HEK293T (cell line): ENCODE data around the gene LINC00305.

Experiments used
- CTCF ChIA-PET: fragments of 350-600 bp; formaldehyde crosslinking; extraction: SDS; loops from one replicate; lab custom pipeline; 2021; ENCODE audit warnings: antibody characterized with exemption, inconsistent platforms; lab: Yijun Ruan, JAX
- POLR2A ChIA-PET: fragments of 350-600 bp; formaldehyde crosslinking; extraction: SDS; loops from one replicate; lab custom pipeline; 2020; ENCODE audit warnings: antibody characterized with exemption, inconsistent platforms; lab: Yijun Ruan, JAX
- DNase-seq: peaks from one replicate; pipeline ENCODE4 v3.0.0; 2012; ENCODE audit warnings: mixed read lengths; ENCODE audit errors: extremely low spot score
- ARNT ChIP-seq: fragments of 450-650 bp; IDR thresholded peaks from 2 replicates; pipeline ENCODE4 v1.6.1; 2017; ENCODE audit warnings: mild to moderate bottlenecking
- BHLHE40 ChIP-seq: fragments of 450-650 bp; IDR thresholded peaks from 2 replicates; pipeline ENCODE4 v1.6.1; 2016; ENCODE audit warnings: mild to moderate bottlenecking, moderate library complexity, borderline replicate concordance
- CTBP1 ChIP-seq: fragments of 450-650 bp; IDR thresholded peaks from 2 replicates; pipeline ENCODE4 v1.6.1; 2016; ENCODE audit warnings: borderline replicate concordance
- ELF4 ChIP-seq: fragments of 450-650 bp; IDR thresholded peaks from 2 replicates; pipeline ENCODE4 v1.6.1; 2017; ENCODE audit warnings: antibody characterized with exemption
- FOXA1 ChIP-seq: fragments of 450-650 bp; IDR thresholded peaks from 2 replicates; pipeline ENCODE4 v1.6.1; 2016; ENCODE audit warnings: mild to moderate bottlenecking
- FOXK2 ChIP-seq: fragments of 450-650 bp; IDR thresholded peaks from 2 replicates; pipeline ENCODE4 v1.6.1; 2016; ENCODE audit warnings: mild to moderate bottlenecking
- FOXM1 ChIP-seq: fragments of 450-650 bp; IDR thresholded peaks from 2 replicates; pipeline ENCODE4 v1.6.1; 2017; ENCODE audit warnings: mild to moderate bottlenecking, borderline replicate concordance
- HDGF ChIP-seq: fragments of 450-650 bp; IDR thresholded peaks from 2 replicates; pipeline ENCODE4 v1.6.1; 2017; ENCODE audit warnings: antibody characterized with exemption, borderline replicate concordance
- L3MBTL2 ChIP-seq: fragments of 450-650 bp; conservative IDR thresholded peaks from 2 replicates; pipeline ENCODE4 v1.6.1; 2016; ENCODE audit warnings: mild to moderate bottlenecking
- LEF1 ChIP-seq: fragments of 450-650 bp; IDR thresholded peaks from 2 replicates; pipeline ENCODE4 v1.6.1; 2017; ENCODE audit warnings: mild to moderate bottlenecking, borderline replicate concordance
- NFRKB ChIP-seq: fragments of 450-650 bp; IDR thresholded peaks from 2 replicates; pipeline ENCODE4 v1.6.1; 2016; ENCODE audit warnings: mild to moderate bottlenecking, moderate library complexity
- PKNOX1 ChIP-seq: fragments of 450-650 bp; IDR thresholded peaks from 2 replicates; pipeline ENCODE4 v1.6.1; 2016
- SP1 ChIP-seq: fragments of 450-650 bp; IDR thresholded peaks from 2 replicates; pipeline ENCODE4 v1.6.1; 2017
- SUZ12 ChIP-seq: fragments of 450-650 bp; IDR thresholded peaks from 2 replicates; pipeline ENCODE4 v1.6.1; 2016; ENCODE audit warnings: mild to moderate bottlenecking
- TARDBP ChIP-seq: fragments of 450-650 bp; IDR thresholded peaks from 2 replicates; pipeline ENCODE4 v1.6.1; 2016
- ZNF384 ChIP-seq: fragments of 450-650 bp; IDR thresholded peaks from 2 replicates; pipeline ENCODE4 v1.6.1; 2016

The LINC00305 gene

GRCh38 chr18:64149916-64150438 lies 1.1 kb upstream of the LINC00305 start:
- TF ChIP-seq ARNT (no peak), LEF1 (no peak), ELF4 (no peak), PKNOX1 (no peak), TARDBP (no peak), L3MBTL2 (no peak), FOXK2 (no peak), CTBP1 (no peak)
- no peak for DNase-seq
- ChIA-PET CTCF (no interaction called here), POLR2A (no interaction called here)

GRCh38 chr18:64142904-64143303 lies 6.0 kb downstream of the LINC00305 start:
- POLR2A ChIA-PET: no interaction called here
- TF ChIP-seq LEF1 (no peak), FOXK2 (no peak), NFRKB (no peak), FOXA1 (no peak), FOXM1 (no peak), PKNOX1 (no peak), HDGF (no peak), BHLHE40 (no peak), ELF4 (no peak), ARNT (no peak), TARDBP (no peak), SP1 (no peak), L3MBTL2 (no peak), CTBP1 (no peak)
- CTCF ChIA-PET: no interaction called here
- DNase-seq: no peak

GRCh38 chr18:64137914-64138313 lies 11.0 kb downstream of the LINC00305 start:
- CTCF ChIA-PET: no interaction called here
- TF ChIP-seq FOXA1 (no peak), FOXM1 (no peak), LEF1 (no peak), FOXK2 (no peak), L3MBTL2 (no peak), HDGF (no peak), SUZ12 (no peak), CTBP1 (no peak), BHLHE40 (no peak), ARNT (no peak), TARDBP (no peak), ELF4 (no peak), ZNF384 (no peak), SP1 (no peak), PKNOX1 (no peak), NFRKB (no peak)

GRCh38 chr18:64134044-64134747 lies 14.7 kb downstream of the LINC00305 start:
- ChIA-PET POLR2A (no interaction called here), CTCF (no interaction called here)
- DNase-seq: no peak
- TF ChIP-seq SP1 (no peak), LEF1 (no peak), NFRKB (no peak), L3MBTL2 (no peak), PKNOX1 (no peak), ARNT (no peak), ZNF384 (no peak), SUZ12 (no peak), HDGF (no peak), ELF4 (no peak), BHLHE40 (no peak), CTBP1 (no peak), TARDBP (no peak), FOXK2 (no peak), FOXM1 (no peak)

More at GRCh38 chr18:64137914-64138313, 11.0 kb downstream of the LINC00305 start:
- DNase-seq: no peak
- POLR2A ChIA-PET: no interaction called here

GRCh38 chr18:64132871-64133270 lies 16.0 kb downstream of the LINC00305 start:
- TF ChIP-seq SUZ12: no peak
- no peak for TF ChIP-seq PKNOX1
- no peak for TF ChIP-seq FOXM1
- no peak for TF ChIP-seq ZNF384
- no peak for TF ChIP-seq BHLHE40
- TF ChIP-seq SP1: no peak
- TF ChIP-seq FOXK2: no peak
- no peak for TF ChIP-seq CTBP1
- TF ChIP-seq L3MBTL2: no peak
- TF ChIP-seq LEF1: no peak
- TF ChIP-seq NFRKB: no peak
- TF ChIP-seq TARDBP: no peak
- POLR2A ChIA-PET: no interaction called here
- DNase-seq: no peak
- CTCF ChIA-PET: no interaction called here
